Activated CD8-positive, alpha-beta T cell treated with anti-CD3 and anti-CD28 coated beads for 36 hours (primary cell): Measurements from ENCODE around the gene CASQ2. TPM values are rescaled to one million over a fixed set of nuclear protein-coding genes. Genes with fewer than 3 reads are reported as not detected.

Experiments used
- ATAC-seq: fragments of 200-7000 bp; cut with Tn5 transposase; one replicate; pipeline ENCODE4 v1.10.0; 2021; ENCODE audit warnings: mild to moderate bottlenecking, moderate library complexity
- CTCF ChIA-PET: fragments of 350-600 bp; sonication (Branson Sonifier 250); formaldehyde crosslinking; loops from one replicate; lab custom pipeline; 2021; ENCODE audit warnings: antibody characterized with exemption; lab: Charles Lee
- POLR2A ChIA-PET: fragments of 350-600 bp; sonication (Branson Sonifier 250); formaldehyde crosslinking; loops from one replicate; lab custom pipeline; 2021; ENCODE audit warnings: antibody characterized with exemption; lab: Charles Lee
- DNase-seq: peaks from one replicate; pipeline ENCODE4 v3.0.0-alpha.2; 2020
- H3K27ac Mint-ChIP-seq: one replicate; pipeline ENCODE4 v1.8.0; 2021; ENCODE audit warnings: mild to moderate bottlenecking, mixed read lengths
- H3K27me3 Mint-ChIP-seq: one replicate; pipeline ENCODE4 v1.8.0; 2021; ENCODE audit warnings: mixed read lengths
- H3K36me3 Mint-ChIP-seq: one replicate; pipeline ENCODE4 v1.8.0; 2021; ENCODE audit warnings: low read depth, mixed read lengths
- H3K4me1 Mint-ChIP-seq: one replicate; pipeline ENCODE4 v1.8.0; 2021; ENCODE audit warnings: low read depth, mixed read lengths
- H3K4me3 Mint-ChIP-seq: one replicate; pipeline ENCODE4 v1.8.0; 2021; ENCODE audit warnings: mild to moderate bottlenecking, moderate library complexity, mixed read lengths
- H3K9me3 Mint-ChIP-seq: one replicate; pipeline ENCODE4 v1.8.0; 2021; ENCODE audit warnings: mixed read lengths
- CTCF ChIP-seq: fragments of 200-600 bp; IDR thresholded peaks from one replicate; pipeline ENCODE4 v1.8.0; 2022; ENCODE audit warnings: antibody characterized with exemption, mild to moderate bottlenecking
- intact Hi-C: fragments of 100-400 bp; cut with micrococcal nuclease; formaldehyde crosslinking; loops from one replicate; pipeline ENCODE4 v1.10.0; 2022
- total RNA-seq, 2 experiments: library from RNA; stranded (reverse); gene quantifications; one replicate each; pipeline ENCODE4 v1.2.3, GENCODE V29; 2021

The CASQ2 gene
- total RNA-seq: not detected

DNA sequence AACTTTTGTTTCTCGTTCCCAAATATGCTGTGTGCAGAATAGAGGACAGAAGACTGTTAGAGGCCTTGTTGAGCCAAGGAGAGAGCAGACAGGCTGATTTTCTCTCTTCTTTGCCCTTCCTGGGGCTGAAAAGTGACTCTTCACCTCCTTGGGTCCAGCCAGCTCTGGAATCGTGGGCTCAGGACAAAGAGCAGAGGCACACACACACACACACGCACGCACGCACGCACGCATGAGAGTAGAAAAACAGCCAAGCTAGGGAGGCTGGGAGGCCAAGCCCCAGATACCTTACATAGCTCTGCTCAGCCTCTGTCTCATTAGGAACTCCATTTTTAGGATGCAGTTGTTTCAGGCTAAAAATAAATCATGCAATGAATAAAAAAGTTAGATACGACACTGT, at the start of gene CASQ2:
TSS of gene CASQ2 (minus strand) at position 166 of the 400 bp plus-strand sequence. CDS start 173 bp downstream, outside the sequence.
- peaks cover 4% of the 10 kb centered on the region for H3K27me3 Mint-ChIP-seq
- ChIA-PET POLR2A (no interaction called here), CTCF (interaction anchor here (1.4 kb wide), 1 partner anchor 51 kb away, joined by 3 read pairs; no protein-coding TSS in a partner anchor)
- H3K27ac Mint-ChIP-seq: no peak within 1 kb of the TSS
- no peaks in the 10 kb centered on the region for H3K36me3 Mint-ChIP-seq
- intact Hi-C loops: no loop called here
- ATAC-seq (no peak), DNase-seq (no peak)
- H3K4me1 Mint-ChIP-seq: no peaks in the 10 kb centered on the region
- no peaks in the 10 kb centered on the region for H3K9me3 Mint-ChIP-seq
- H3K4me3 Mint-ChIP-seq: no peak within 1 kb of the TSS
- no peak for TF ChIP-seq CTCF

- H3K4me3 Mint-ChIP-seq: no peak overlapping the region
- ATAC-seq (no peak), DNase-seq (no peak)
- H3K27ac Mint-ChIP-seq: no peak overlapping the region
- no peaks in the 10 kb centered on the region for H3K9me3 Mint-ChIP-seq
- intact Hi-C loops: no loop called here
- H3K4me1 Mint-ChIP-seq: no peaks in the 10 kb centered on the region
- H3K27me3 Mint-ChIP-seq: peaks cover 10% of the 10 kb centered on the region
- ChIA-PET CTCF (interaction anchor here (0.7 to 1.3 kb wide), 3 partner anchors 11 to 205 kb away, joined by 3 read pairs; no protein-coding TSS in a partner anchor), POLR2A (interaction anchor here (0.5 kb wide), 1 partner anchor 20 kb away, joined by 4 read pairs; no protein-coding TSS in a partner anchor)
- H3K36me3 Mint-ChIP-seq: no peaks in the 10 kb centered on the region
- TF ChIP-seq CTCF: no peak
These were observed 47.2 kb upstream of the CASQ2 start for GRCh38 chr1:115815694-115816093.

- CTCF ChIA-PET: interaction anchor here (0.7 to 1.3 kb wide), 3 partner anchors 10 to 206 kb away, joined by 3 read pairs; no protein-coding TSS in a partner anchor
- Mint-ChIP-seq H3K4me3 (no peak overlapping the region), H3K4me1 (no peaks in the 10 kb centered on the region), H3K36me3 (no peaks in the 10 kb centered on the region), H3K27me3 (peaks cover 8% of the 10 kb centered on the region), H3K27ac (no peak overlapping the region), H3K9me3 (no peaks in the 10 kb centered on the region)
- DNase-seq (no peak), ATAC-seq (no peak)
- POLR2A ChIA-PET: interaction anchor here (0.5 kb wide), 1 partner anchor 19 kb away, joined by 4 read pairs; no protein-coding TSS in a partner anchor
- TF ChIP-seq CTCF: no peak
- intact Hi-C loops: no loop called here
These were observed 46.3 kb upstream of the CASQ2 start for GRCh38 chr1:115814685-115815398.

DNA sequence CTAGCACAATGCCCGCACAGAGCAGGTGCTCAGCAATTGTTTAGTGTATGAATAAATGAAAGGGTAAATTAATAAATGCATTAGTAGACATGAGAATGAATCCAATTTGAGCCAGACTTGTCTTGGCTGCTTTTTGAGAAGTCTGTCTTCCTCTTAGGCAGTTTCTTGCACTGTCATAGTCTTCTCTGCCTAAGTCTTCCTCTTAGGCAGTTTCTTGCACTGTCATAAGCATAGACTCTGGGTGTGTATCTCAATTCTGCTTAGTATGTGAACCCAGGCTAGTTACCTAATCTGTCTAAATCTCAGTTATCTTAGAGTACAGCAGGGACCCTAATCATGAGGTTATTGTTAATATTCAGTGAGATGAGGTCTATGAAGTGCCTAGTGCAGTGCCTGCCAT, 45.2 kb upstream of the CASQ2 start:
- TF ChIP-seq CTCF: no peak
- Mint-ChIP-seq H3K27me3 (peaks cover 4% of the 10 kb centered on the region), H3K4me3 (no peak overlapping the region), H3K27ac (no peak overlapping the region), H3K36me3 (no peaks in the 10 kb centered on the region), H3K9me3 (no peaks in the 10 kb centered on the region), H3K4me1 (no peaks in the 10 kb centered on the region)
- CTCF ChIA-PET: no interaction called here
- ATAC-seq: no peak
- POLR2A ChIA-PET: no interaction called here
- no peak for DNase-seq
- intact Hi-C loops: no loop called here

- ATAC-seq (no peak), DNase-seq (no peak)
- H3K36me3 Mint-ChIP-seq: no peaks in the 10 kb centered on the region
- H3K9me3 Mint-ChIP-seq: no peaks in the 10 kb centered on the region
- H3K4me1 Mint-ChIP-seq: no peaks in the 10 kb centered on the region
- peaks cover 7% of the 10 kb centered on the region for H3K27me3 Mint-ChIP-seq
- POLR2A ChIA-PET: no interaction called here
- H3K4me3 Mint-ChIP-seq: no peak overlapping the region
- CTCF ChIA-PET: no interaction called here
- no peak overlapping the region for H3K27ac Mint-ChIP-seq
- no peak for TF ChIP-seq CTCF
- intact Hi-C loops: no loop called here
These were observed 42.8 kb upstream of the CASQ2 start for GRCh38 chr1:115811140-115811828.
